A172 (cell line): ENCODE measurements around the gene UBL7. TPM values are rescaled to one million over a fixed set of nuclear protein-coding genes. Genes with fewer than 3 reads are reported as not detected.
"Not testable (repeated sequence)": the region's sequence is repeated elsewhere in the genome, so short reads cannot be mapped to it uniquely, and the experiment has no call there.

ENCODE experiments used
- DNase-seq: peaks from one replicate; pipeline ENCODE4 v3.0.0-alpha.2; 2015; ENCODE audit warnings: low spot score
- total RNA-seq: library from RNA; depleted of rRNA; stranded (reverse); fragments of >200 nt; shearing (Covaris generic); gene quantifications from 2 replicates; pipeline ENCODE4 v1.2.3, GENCODE V29; 2014

The UBL7 gene
- total RNA-seq, 1 experiment from 2014 or later, result 137 TPM

GRCh38 chr15:74464216-74464615 is 3.3 kb upstream of the UBL7 start:
- DNase-seq, result no peak

GRCh38 chr15:74463634-74464033 is 2.7 kb upstream of the UBL7 start:
- no peak for DNase-seq

GRCh38 chr15:74461847-74462511 is 1.0 kb upstream of the UBL7 start:
- no peak for DNase-seq

DNA sequence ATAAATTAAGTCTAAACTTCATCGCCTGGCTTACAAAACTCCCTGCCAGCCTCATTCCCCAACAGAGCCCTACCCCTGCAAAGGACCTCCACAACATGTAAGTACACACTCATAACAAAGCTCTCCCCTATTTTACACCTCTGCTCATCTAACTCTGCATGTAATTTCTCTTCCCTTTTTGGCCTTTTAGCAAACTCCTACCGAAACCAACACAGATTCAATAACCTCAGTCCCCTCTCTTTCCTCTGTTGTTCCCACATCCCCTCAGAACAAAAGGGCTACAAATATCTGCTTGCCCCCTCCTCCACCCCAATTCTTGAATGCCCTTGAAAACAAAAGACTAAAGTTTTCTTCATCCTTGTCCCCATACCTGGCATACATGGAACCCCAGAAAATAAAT is 662 bp downstream of the UBL7 start:
- no peak for DNase-seq

DNA sequence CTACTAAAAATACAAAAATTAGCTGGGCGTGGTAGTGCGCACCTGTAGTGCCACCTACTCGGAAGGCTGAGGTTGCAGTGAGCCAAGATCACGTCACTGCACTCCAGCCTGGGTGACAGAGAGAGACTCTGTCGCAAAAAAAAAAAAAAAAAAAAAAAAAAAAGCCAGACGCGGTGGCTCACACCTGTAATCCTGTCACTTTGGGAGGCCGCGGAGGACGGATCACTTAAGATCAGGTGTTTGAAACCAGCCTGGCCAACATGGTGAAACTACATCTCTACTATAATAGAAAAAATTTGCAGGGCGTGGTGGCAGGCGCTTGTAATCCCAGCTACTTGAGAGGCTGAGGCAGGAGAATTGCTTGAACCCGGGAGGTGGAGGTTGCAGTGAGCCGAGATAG is 1.2 kb downstream of the UBL7 start:
- DNase-seq, result not testable (repeated sequence)

- DNase-seq, result no peak
These were observed 2.5 kb downstream of the UBL7 start for GRCh38 chr15:74458473-74458872.

DNA sequence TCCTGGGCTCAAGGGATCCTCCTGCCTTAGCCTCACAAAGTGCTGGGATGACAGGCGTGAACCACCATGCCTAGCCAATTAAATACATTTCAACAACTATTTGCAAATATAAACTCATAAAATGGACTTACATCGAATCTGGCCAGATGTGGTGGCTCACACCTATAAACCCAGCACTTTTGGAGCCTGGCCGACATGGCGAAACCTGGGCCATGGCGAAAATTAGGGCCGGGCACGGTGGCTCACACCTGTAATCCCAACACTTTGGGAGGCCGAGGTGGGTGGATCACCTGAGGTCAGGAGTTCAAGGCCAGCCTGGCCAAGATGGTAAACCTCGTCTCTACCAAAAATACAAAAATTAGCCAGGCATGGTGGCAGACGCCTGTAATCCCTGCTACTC is 3.9 kb downstream of the UBL7 start:
- not testable (repeated sequence) for DNase-seq

DNA sequence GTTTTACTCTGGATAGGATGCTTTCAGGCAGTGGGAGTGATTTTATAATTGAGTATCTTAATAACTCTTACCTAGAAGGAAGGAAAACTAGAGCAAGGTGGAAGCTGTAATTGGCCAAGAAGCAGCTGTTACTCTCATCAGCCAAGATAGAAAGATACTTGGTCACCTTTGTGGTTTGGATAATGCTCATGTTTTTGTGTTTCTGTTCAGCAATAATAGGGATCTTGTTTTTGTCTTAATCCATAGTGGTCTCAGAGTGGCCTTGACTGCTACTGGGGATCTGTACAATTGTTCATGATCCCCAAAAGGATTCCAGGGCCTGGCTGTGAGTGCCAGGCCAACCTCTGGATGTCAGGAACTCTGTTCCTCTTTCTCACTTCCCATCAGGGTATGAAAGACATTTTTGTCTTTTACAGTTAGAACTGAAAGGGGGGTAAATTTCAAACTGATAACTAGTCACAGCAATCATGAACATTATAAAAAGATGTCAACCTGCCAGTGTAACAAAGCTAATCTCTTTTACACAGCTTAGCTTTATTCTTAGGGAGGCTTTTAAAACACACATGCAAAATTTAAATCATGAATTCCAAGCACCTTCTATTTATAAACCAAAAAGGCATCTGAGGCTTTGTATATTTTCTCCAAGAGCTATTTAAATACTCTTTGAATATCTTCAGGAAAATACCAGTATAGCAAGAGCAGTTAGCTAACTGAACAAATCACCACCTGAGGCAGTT is 6.0 kb downstream of the UBL7 start:
- DNase-seq, result no peak

- no peak for DNase-seq
These were observed 6.8 kb downstream of the UBL7 start for GRCh38 chr15:74453925-74454763.

DNA sequence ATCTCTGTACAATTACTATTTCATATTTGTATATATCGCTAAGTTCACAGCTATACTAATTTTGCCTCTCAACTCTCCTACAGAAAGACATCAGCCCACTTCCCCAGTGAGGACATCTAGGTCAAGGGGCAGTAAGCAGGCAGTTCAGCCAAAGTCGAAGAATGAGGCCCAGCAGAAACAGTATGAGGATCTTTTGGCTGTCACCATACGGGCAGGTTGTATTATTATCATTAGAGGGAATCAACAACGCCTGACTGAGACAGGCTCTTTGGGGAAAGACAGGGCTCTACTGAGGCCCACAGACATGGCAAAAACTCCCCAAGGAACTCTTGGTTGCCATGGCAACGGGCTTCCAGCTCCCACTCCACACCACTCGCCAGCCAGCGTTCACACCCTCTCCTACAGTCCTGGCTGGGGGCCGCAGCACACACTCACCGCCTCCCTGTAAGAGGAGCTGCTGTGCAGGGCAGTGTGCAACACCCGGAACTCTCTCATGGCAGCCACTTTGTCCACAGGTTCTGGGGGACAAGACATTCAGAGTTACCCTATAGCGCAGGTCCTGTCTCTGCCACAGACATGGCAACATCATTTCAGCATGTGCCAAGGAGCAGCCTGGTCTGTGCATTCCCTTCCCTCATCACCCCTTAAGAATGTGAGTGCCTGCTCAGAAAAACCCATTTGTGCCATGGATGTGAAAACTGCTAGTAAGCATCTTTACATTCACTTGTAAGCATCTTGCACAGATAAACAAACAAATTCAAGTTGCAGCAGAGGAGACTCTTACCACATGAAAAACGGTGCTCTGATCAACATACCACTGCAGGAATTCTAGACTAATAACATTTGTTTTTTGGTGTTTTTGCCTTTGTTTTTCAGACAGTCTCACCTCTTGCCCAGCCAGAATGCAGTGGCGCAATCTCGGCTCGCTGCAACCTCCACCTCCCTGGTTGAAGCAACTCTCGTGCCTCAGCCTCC is 8.8 kb downstream of the UBL7 start:
- no peak for DNase-seq

DNA sequence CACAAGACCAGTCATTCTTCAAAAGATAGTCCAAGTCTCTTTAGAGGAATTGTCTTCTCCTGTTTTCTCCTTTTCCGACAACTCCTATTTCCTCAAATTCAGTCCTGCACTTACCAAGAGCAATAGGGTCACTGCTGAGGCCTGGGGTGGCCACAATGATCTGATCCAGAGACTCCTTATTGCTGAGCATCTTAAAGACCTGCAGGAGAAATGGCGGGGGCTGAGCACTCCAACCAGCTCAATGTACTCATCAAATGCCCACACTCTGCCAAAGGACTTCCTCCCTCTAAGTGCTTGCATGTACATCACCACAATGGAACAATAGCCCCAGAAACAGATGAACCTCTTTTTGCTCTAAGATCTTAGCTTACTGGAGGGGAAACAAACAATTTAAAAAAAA is 9.6 kb downstream of the UBL7 start:
- DNase-seq, result no peak

DNA sequence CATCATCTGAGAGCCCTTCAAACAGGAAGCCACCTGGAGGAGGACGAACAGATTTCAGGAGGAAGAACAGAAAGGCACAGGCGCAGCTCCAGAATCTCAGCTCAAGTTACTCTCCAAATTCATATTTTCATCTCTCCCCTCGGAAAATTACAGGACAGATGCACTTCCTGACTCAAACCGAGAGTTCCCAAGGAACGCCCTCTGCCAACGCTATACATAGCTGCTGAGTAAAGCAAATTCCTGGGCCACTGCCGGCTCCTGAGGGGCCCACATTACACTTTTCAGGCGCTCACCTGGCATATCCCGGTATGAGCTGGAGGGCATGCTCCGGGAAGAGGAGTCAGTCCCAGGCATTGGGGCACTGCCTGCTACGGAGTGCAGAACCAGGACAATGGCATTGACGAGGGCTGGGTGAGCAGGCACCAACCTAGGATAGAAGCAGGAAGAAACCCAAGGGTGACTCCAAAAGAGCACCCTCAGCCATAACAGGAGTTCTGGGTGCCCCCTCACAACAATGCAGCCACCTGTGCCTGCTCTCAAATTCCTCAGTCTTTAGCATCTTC is 11.2 kb downstream of the UBL7 start:
- DNase-seq, result no peak

DNA sequence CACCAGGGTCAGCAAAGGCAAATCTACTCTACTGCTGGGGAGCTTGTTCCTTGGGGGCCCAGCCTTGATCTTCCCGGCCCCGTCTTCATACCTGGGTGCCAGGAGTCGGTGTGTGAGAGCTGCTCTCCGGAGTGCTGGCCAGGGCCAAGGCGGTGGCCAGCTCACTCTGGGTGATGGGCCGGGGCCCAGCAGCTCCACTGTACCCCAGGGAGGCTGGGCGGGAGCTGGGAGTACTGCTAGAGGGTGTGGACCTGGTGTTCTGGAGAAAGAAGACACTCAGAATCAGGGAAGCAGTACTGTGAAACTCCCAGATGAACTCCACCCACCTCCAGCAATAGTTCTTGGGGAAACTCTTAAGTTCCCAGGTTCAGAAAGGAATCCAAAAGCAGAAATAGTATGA is 11.9 kb downstream of the UBL7 start:
- DNase-seq, result no peak

GRCh38 chr15:74445816-74446763 is 14.9 kb downstream of the UBL7 start:
- DNase-seq, result no peak

DNA sequence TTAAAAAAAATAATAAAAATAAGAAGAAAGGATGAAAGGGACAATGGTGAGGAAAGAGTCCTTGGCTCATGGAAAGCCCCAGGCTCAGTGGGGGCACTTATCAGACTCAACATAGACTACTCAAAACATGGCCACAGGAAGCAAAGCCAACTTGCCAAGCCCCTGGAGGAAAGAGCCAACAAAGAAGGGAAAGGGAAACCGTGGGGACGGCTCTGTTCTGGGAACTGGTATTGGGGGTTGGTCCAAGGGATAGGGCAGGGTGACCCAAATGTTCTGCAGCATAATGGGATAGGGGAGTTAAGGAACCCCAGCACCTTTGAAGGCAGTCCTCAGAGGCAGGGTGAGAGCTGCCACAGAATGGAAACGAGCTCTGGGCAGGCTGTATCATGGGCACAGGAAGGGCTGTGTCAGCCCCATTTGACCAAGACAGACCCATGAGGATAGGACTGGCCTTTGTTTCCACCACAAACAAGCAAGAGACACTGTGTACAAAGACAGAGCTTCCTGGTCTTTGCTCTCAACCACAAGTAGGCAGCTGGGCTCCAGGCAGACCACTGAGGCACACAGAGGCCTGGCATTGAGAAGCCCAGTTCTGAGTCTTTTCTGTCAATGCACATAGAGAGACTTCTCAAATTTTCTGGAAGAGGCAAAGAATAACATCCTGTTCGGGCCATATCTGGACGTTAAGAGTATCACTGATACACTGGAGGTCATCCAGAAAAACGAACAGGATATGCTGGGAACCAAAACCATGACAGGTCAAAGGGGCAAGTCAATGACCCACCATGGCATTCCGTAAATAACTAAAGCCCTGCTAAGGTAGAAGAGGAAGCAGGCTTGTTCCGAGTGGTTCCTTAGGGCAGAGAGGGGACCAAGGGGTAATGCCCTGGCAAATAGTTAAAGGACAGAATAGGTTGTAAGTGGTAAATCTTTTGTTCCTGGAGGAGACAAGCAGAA is 16.6 kb downstream of the UBL7 start:
- DNase-seq, result no peak

DNA sequence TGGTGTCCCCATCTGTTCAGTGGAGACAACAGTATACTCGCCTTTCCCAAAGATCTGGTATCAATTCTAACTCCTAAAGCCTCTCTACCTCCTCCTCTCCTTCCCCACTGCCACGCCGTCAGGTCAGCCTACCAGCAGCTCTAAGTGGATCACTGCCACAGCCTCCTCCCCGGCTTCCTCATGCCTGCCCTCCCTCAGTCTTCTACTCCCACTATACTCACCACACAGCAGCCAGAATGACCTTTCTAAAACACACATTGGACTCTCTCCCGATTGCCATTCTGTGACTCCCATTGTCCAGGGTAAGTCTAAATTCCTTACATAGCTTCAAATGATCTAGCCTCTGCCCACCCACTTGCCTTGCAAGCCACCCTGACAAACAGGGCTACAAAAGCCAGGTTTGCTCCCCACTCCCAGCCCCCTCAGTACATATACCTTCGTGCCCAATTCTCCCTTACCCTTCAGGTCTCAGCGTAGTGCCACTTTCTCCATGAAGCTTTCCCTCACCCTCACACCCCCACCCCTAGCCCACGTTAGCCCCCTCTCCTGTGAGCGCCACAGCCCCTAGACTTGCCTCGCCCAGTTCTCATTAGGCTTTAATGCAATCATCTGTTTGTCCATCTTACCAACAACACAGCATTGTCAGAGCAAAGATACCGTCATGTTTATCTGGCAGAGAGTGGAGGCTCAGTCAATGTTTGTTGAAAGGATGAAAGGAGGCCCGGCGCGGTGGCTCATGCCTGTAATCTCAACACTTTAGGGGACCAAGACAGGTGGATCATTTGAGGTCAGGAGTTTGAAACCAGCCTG is 17.7 kb downstream of the UBL7 start:
- no peak for DNase-seq

DNA sequence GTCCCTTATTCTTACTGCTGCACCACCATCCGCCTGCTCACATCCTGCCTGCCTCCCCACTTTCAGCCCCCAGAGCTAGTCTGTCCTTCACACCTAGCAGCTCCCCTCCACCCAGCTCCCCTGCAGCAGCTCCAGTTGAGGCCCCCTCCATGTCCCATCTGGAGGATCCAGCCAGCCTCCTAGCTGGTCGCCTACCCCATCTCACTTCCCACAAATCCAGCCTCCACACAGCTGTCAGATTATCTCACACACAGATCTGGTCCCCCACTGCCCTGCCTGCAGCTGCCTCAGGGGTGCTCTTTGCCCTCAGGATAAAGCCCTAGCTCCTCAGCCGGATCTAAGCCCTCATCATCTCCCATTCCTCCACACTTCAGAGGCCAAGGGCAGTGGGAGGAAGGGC is 18.4 kb downstream of the UBL7 start:
- DNase-seq, result no peak

DNA sequence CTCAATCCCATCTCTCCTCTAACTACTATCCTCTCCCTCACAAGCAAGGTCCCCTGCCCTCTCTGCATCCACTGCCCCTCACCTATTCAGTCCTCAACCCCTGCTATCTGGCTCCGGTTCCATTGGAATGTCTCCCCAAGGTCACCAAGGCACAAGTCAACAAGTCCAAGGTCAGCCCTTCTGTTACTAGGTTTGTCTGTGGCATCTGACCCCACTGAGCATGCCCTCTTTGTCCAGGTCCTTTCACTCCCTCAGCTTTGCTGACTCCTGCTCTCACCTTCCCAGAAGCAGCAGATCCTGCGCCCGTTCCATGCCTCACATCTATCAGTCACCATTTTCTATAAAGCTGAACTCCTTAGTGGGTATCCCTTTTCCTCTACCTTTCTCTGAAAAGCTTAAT is 18.9 kb downstream of the UBL7 start:
- no peak for DNase-seq
